Keratinocyte (primary cell): Measurements from ENCODE around the gene SACS. TPM values are rescaled to one million over a fixed set of nuclear protein-coding genes. Genes with fewer than 3 reads are reported as not detected.

ENCODE experiments used
- DNase-seq: peaks from one replicate; pipeline ENCODE4 v3.0.0-alpha.2; 2011; ENCODE audit warnings: low read depth, missing footprints, low spot score
- FAIRE-seq: peaks from 2 replicates; lab custom pipeline; 2011; peaks lifted over from hg19 to GRCh38; lab: Jason Lieb, UNC
- H2AFZ ChIP-seq: 2 replicates; pipeline ENCODE4 v1.6.0; 2012; ENCODE audit warnings: low read length, control low read depth, inconsistent platforms; ENCODE audit not compliant: control insufficient read depth
- H3K27ac ChIP-seq: 2 replicates; pipeline ENCODE4 v1.5.1; 2011; ENCODE audit warnings: low read length; ENCODE audit not compliant: control insufficient read depth, insufficient read depth
- H3K27me3 ChIP-seq: 3 replicates; pipeline ENCODE4 v1.6.0; 2011; ENCODE audit warnings: low read length; ENCODE audit not compliant: control insufficient read depth, insufficient read depth; ENCODE audit errors: extremely low read depth
- H3K36me3 ChIP-seq, 2 experiments: 2 replicates in 1 of 2; 3 replicates in 1 of 2; pipeline ENCODE4 v1.5.1; 2011; ENCODE audit warnings: low read length in 2 of 2, mild to moderate bottlenecking in 1 of 2; ENCODE audit not compliant: control insufficient read depth in 2 of 2, insufficient read depth in 2 of 2; ENCODE audit errors: extremely low read depth in 1 of 2
- H3K4me1 ChIP-seq: 3 replicates; pipeline ENCODE4 v1.5.1; 2011; ENCODE audit warnings: low read length; ENCODE audit not compliant: control insufficient read depth, insufficient read depth; ENCODE audit errors: extremely low read depth
- H3K4me2 ChIP-seq: 3 replicates; pipeline ENCODE4 v1.6.0; 2011; ENCODE audit warnings: low read depth, low read length; ENCODE audit not compliant: control insufficient read depth, insufficient read depth; ENCODE audit errors: extremely low read depth
- H3K4me3 ChIP-seq, 3 experiments: fragments of 200-600 bp in 1 of 3; sonication (generic) in 1 of 3; 2 replicates in 2 of 3; 3 replicates in 1 of 3; pipeline ENCODE4 v1.5.1; 2011 to 2016; ENCODE audit warnings: low read length in 3 of 3, mild to moderate bottlenecking in 3 of 3, control low read depth in 2 of 3, inconsistent platforms in 1 of 3, low read depth in 1 of 3, mixed read lengths in 1 of 3, mixed run types in 1 of 3, moderate library complexity in 1 of 3; ENCODE audit not compliant: control insufficient read depth in 2 of 3, insufficient read depth in 2 of 3; ENCODE audit errors: extremely low read depth in 1 of 3
- H3K79me2 ChIP-seq: 2 replicates; pipeline ENCODE4 v1.6.0; 2012; ENCODE audit warnings: low read length; ENCODE audit not compliant: control insufficient read depth, insufficient read depth
- H3K9ac ChIP-seq: 3 replicates; pipeline ENCODE4 v1.6.0; 2011; ENCODE audit warnings: low read length; ENCODE audit not compliant: control insufficient read depth, insufficient read depth; ENCODE audit errors: extremely low read depth
- H3K9me1 ChIP-seq: 3 replicates; pipeline ENCODE4 v1.6.0; 2011; ENCODE audit warnings: low read length; ENCODE audit not compliant: control insufficient read depth, insufficient read depth; ENCODE audit errors: extremely low read depth
- H3K9me3 ChIP-seq: 2 replicates; pipeline ENCODE4 v1.5.1; 2012; ENCODE audit warnings: low read depth, low read length; ENCODE audit not compliant: control insufficient read depth
- H4K20me1 ChIP-seq: 3 replicates; pipeline ENCODE4 v1.6.0; 2011; ENCODE audit warnings: low read length; ENCODE audit not compliant: control insufficient read depth, insufficient read depth; ENCODE audit errors: extremely low read depth
- CTCF ChIP-seq, 3 experiments: IDR thresholded peaks in 1 of 3; conservative IDR thresholded peaks in 1 of 3; optimal IDR thresholded peaks in 1 of 3; 2 replicates in 2 of 3; 3 replicates in 1 of 3; pipeline versions ENCODE3 to v1.5.1; 2011; ENCODE audit warnings: low read length in 3 of 3, mild to moderate bottlenecking in 3 of 3, moderate library complexity in 2 of 3, control low read depth in 1 of 3, inconsistent platforms in 1 of 3; ENCODE audit not compliant: insufficient read depth in 2 of 3; ENCODE audit errors: extremely low read depth in 1 of 3
- EZH2 ChIP-seq: IDR thresholded peaks from one replicate; pipeline ENCODE4 v1.6.1; 2012; ENCODE audit warnings: inconsistent platforms, mild to moderate bottlenecking, low read length, moderate library complexity
- dilution Hi-C: fragments of 300-500 bp; cut with MboI; formaldehyde crosslinking; loops from one replicate; pipeline ENCODE4 v1.7.0; 2020; ENCODE audit warnings: low sequenced_read_pairs; ENCODE audit not compliant: extremely low pct_ligation_motif_present
- polyA plus RNA-seq, 5 experiments: library from polyadenylated mRNA; depleted of rRNA in 3 of 5; stranded (reverse) in 3 of 5; stranded (forward) in 1 of 5; unstranded in 1 of 5; fragments of >200 nt; gene quantifications; 1 replicate in 1 of 5; 2 replicates in 3 of 5; 3 replicates in 1 of 5; pipeline versions ENCODE4 v1.2.1 to v1.2.3, GENCODE V29; 2011 to 2012; ENCODE audit warnings: missing spikeins in 2 of 5, low read depth in 1 of 5, low replicate concordance in 1 of 5

SACS gene
- polyA plus RNA-seq, 1 donor (not counting 4 experiments of a cell fraction or from before 2014, with no cell fraction given) = 13.5 TPM

GRCh38 chr13:23466144-23467002 lies 32.9 kb upstream of the SACS start:
- no peaks in the 10 kb centered on the region for H3K9me1 ChIP-seq
- H3K9ac ChIP-seq = peak overlapping the region; percentile 44
- no peaks in the 10 kb centered on the region for H3K36me3 ChIP-seq
- H3K9me3 ChIP-seq = no peaks in the 10 kb centered on the region
- no peaks in the 10 kb centered on the region for H3K27me3 ChIP-seq
- no peak overlapping the region for H3K27ac ChIP-seq
- dilution Hi-C loops = no loop called here
- H3K4me3 ChIP-seq = peak overlapping the region; percentile 21 to 63 (median 52)
- H3K79me2 ChIP-seq = no peaks in the 10 kb centered on the region
- no peaks in the 10 kb centered on the region for H3K4me1 ChIP-seq
- DNase-seq = no peak
- peak overlapping the region; percentile 79 for H3K4me2 ChIP-seq
- FAIRE-seq = peak; percentile 55
- H4K20me1 ChIP-seq = no peaks in the 10 kb centered on the region
- peak overlapping the region; percentile 99 for H2AFZ ChIP-seq
- TF ChIP-seq CTCF (optimal IDR thresholded peaks at IDR 0.05 in 1 of 3, IDR thresholded peaks at IDR 0.05 in 1 of 3, conservative IDR thresholded peaks at IDR 0.05 in 1 of 3; ENCODE audit: extremely low read depth in 1 of 3, insufficient read depth in 2 of 3, low read length in 3 of 3) (peak; percentile 37 to 74 (median 38)), EZH2 (no peak)

- Histone ChIP-seq H3K36me3 (no peaks in the 10 kb centered on the region), H3K4me2 (no peak overlapping the region), H3K27ac (no peak overlapping the region), H4K20me1 (no peaks in the 10 kb centered on the region), H3K27me3 (no peaks in the 10 kb centered on the region), H3K79me2 (no peaks in the 10 kb centered on the region), H3K4me3 (no peak overlapping the region), H2AFZ (no peak overlapping the region), H3K4me1 (no peaks in the 10 kb centered on the region), H3K9me1 (no peaks in the 10 kb centered on the region), H3K9ac (no peak overlapping the region), H3K9me3 (no peaks in the 10 kb centered on the region)
- DNase-seq (no peak), FAIRE-seq (no peak)
- TF ChIP-seq EZH2 = no peak
- dilution Hi-C loops = no loop called here
Measured at GRCh38 chr13:23463661-23464060, 30.2 kb upstream of the SACS start.
